ENCODE data around the gene TBX10. TPM values are rescaled to one million over a fixed set of nuclear protein-coding genes. Genes with fewer than 3 reads are reported as not detected.
"Not testable (repeated sequence)": the region's sequence is repeated elsewhere in the genome, so short reads cannot be mapped to it uniquely, and the experiment has no call there.

The TBX10 gene
- total RNA-seq, 1 donor from 2014 or later: not detected

DNA sequence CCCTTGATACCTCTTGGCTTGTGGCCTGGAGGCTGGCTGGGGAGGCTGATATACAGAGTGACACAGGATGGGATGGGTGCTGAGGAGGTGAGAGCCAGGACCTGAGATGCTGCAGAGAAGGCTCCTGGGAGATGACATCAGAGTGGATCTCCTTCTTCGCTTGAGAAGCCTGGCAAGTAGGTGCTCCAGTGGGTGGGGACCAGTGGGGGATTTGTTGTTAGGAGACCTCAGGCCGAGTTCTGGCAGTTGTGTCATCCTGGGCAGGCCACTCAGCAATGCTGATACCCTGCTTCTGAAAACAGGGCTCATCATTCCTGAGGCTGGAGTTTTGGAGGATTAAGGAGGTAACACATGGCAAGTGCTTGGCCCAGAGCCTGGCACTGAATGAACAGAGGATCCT lies 34.7 kb downstream of the TBX10 start:
- DNase-seq (ENCODE audit: extremely low read depth, low read depth, low spot score): no peak

DNA sequence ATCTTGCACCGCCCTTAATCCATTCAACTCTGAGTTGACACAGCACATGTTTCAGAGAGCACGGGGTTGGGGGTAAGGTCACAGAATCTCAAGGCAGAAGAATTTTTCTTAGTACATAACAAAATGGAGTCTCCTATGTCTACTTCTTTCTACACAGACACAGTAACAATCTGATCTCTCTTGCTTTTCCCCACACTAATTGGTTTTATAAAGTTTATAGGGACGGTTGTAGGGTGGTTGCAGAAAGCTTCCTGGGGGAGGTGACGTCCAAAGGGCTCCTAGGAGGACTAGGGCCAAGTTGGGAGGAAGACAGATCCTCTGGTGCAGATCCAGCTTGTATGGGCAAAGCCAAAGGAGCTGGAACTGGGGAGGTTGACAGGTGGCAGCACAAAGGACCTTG lies 35.4 kb downstream of the TBX10 start:
- DNase-seq (ENCODE audit: extremely low read depth, low read depth, low spot score): not testable (repeated sequence)

DNA sequence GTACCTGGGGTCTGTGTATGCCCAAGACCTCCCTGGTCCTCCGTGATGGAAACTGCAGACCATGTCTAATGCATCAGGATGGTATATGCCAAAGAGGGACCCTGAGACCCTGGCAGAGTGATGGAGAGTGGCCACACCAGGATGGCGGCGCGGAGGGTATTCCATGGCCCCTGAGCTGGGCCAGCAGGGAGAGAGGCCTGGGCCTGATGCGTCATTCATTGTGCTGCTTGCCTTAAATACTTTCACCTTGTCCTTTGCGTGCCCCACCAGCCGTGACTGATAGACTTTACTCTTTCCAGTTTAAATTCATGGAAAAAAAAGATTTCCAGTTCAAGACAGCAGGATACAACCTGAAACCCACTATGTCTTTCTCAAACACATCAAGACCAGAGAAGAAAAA lies 38.5 kb downstream of the TBX10 start:
- no peak for DNase-seq (ENCODE audit: extremely low read depth, low read depth, low spot score)

DNA sequence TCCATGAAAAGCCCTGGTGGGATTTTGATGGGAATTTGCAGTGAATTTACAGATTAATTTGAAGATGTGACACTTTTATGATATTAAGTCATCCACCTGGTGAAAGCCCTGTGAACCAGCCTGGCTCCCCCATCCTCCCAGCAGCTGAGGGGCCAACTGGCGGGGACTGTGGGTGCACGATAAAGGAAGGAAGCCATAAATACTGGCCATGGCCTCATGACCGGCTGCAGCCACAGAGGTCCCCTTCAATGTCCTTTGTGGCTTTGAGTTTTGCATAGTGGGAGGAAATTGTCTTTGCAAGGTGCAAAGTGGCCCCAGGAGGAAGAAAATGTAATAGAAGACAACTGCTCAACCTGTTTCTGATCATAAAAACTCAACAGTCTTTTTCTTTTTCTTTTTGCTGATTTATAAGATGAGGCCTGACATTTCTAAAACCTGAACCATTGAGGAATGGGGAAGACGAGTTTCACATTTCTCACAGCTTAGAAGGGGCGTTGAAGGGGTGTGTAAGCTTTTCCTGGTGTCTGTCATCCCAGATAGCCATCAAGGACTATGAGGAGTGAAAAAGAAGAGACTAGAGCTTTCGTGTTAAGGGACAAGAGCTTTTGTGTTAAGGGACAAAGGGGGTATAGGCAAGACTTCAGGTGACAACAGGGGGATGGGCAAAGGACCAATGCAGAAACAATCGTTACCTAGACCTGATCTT lies 39.1 kb downstream of the TBX10 start:
- no peak for DNase-seq (ENCODE audit: extremely low read depth, low read depth, low spot score)

DNA sequence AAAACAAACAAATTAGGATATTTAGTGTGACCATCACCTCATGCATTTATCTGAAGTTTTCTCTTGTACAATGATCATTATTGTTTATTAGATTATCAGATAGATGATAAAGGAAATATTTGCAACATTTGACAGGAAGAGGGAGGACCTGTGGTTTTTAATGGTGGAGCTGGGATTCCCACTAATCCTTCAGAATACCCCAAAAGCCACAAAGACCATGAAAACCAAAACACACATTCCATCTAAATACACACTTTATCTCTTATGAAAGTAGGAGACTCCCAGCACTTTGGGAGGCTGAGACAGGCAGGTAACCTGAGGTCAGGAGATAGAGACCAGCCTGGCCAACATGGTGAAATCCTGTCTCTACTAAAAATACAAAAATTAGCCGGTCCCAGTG lies 40.4 kb downstream of the TBX10 start:
- no peak for DNase-seq (ENCODE audit: extremely low read depth, low read depth, low spot score)

DNA sequence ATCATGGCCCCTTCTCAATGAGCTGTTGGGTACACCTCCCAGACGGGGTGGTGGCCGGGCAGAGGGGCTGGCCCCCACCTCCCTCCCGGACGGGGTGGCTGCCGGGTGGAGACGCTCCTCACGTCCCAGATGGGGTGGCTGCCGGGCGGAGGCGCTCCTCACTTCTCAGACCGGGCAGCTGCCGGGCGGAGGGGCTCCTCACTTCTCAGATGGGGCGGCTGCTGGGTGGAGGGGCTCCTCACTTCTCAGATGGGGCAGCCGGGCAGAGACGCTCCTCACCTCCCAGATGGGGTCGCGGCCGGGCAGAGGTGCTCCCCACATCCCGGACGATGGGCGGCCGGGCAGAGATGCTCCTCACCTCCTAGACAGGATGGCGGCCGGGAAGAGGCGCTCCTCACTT lies 41.6 kb downstream of the TBX10 start:
- not testable (repeated sequence) for DNase-seq (ENCODE audit: extremely low read depth, low read depth, low spot score)

DNA sequence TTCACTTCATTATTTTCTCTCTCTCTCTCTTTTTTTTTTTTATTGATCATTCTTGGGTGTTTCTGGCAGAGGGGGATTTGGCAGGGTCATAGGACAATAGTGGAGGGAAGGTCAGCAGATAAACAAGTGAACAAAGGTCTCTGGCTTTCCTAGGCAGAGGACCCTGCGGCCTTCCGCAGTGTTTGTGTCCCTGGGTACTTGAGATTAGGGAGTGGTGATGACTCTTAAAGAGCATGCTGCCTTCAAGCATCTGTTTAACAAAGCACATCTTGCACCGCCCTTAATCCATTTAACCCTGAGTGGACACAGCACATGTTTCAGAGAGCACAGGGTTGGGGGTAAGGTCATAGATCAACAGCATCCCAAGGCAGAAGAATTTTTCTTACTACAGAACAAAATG lies 42.1 kb downstream of the TBX10 start:
- DNase-seq (ENCODE audit: extremely low read depth, low read depth, low spot score): not testable (repeated sequence)

DNA sequence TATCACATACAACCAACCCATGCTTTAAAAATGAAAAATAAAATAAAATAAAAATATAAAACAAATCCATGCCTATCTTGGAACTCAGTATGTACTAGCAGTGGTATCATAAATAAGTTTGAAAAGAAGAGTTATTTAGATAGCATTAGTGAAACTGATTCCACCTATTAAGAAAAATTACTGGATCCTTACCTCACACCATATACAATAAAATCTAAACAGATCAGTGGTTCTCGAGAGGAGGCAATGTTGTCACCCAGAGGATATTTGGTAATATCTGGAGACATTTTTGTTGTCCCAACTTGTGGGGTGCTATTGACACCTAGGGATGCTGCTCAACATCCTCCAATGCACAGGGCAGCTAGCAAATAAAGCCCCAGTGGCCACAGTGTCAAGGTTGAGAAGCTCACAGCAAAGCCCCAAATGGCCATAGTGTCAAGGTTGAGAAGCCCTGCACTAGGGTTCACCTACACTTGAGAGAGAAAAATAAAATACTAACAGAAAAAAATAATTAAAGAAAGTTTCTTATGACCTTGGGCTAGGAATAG lies 42.7 kb downstream of the TBX10 start:
- DNase-seq (ENCODE audit: extremely low read depth, low read depth, low spot score): no peak

DNA sequence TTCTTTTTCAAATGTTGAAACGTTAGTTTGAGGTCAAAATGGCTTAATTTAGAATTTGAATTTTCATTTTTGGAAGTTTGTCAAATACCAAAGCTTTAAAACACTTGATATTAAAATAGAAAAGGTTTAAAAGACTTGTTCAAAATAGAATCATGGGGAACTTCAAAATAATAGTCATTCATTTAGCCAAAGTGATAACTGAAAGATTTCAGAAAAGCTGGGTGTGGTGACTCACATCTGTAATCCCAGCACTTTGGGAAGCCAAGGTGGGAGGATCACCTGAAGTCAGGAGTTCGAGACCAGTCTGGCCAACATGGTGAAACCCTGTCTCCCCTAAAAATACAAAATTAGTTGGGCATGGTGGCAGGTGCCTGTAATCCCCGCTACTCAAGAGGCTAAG lies 45.1 kb downstream of the TBX10 start:
- no peak for DNase-seq (ENCODE audit: extremely low read depth, low read depth, low spot score)

DNA sequence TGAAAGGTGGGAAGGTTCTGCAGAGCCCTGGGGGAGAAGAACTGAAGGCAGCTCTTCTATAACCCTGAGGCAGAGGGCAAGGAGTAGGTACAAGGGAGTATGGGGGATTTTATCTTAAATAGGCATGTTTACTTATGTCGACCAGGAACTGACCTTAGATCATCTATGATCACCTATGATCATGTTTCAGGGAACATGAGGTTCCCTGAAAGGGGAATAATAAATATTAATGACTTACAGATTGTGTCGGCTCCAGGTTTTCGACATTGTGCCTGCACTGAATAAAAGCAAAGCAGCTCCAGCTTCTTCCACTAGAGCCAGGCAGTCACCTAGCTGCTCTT lies 46.0 kb downstream of the TBX10 start:
- no peak for DNase-seq (ENCODE audit: extremely low read depth, low read depth, low spot score)

DNA sequence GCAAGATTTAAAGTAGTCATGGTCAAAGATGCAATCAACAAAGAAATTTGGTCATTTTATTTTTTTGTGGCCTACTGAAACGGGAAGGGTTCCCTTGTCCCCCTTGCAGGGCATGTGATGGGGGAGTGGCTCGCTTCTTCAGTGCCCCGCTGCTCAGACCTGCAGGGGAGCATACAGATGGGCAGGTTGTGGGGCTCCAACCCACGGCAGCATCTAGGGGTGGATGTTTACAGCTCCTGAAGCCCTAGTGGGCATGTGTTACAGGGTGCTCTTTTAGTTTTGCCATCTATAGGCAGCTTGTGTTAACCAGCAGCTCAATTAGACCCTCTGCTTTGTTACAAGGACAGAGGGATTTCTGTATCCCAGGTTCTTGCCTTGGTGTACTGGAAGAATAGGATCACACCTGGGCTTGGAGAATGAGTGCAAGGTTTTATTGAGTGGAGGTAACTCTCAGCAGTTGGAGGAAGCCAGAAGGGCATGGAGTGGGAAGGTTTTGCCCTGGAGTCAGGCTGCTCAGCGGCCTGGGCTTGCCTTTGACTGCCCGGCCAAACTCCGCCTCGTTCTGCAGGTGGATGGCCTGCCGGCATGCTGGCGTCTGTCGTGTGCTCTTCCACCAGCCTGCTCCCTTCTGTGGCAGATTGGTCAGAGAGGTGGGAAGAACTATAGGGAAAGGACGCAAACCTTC lies 46.5 kb downstream of the TBX10 start:
- DNase-seq (ENCODE audit: extremely low read depth, low read depth, low spot score): no peak

DNA sequence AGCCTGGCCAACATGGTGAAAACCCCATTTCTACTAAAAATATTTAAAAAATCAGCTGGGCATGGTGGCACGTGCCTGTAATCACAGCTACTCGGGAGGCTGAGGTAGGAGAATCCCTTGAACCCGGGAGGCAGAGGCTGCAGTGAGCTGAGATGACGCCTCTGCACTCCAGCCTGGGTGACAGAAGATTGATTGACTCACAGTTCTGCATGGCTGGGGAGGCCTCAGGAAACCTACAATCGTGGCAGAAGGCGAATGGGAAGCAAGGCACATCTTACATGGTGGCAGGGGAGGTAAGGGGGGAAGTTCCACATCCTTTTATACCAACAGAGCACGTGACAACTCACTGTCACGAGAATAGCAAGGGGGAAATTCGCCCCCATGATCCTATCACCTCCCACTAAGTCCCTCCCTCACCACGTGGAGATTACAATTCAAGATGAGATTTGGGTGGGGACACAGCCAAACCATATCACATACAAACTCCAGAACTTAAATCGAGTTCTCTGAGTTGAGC lies 50.6 kb downstream of the TBX10 start:
- DNase-seq (ENCODE audit: extremely low read depth, low read depth, low spot score): not testable (repeated sequence)

DNA sequence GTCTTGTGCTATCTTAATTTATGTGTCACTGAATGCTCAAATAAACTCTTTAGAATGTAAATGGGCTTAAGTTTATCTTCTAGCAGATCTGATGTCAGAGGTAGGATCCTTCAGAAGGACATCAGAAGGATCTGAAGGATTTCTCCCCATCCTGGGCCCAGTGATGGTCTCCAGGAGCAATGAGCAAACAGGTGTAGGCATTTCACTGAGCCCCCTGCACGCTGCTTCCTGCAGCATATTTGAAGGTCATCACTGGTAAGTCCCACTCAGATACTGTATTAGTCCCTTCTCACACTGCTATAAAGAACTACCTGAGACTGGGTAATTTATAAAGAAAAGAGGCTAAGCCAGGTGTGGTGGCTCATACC lies 51.4 kb downstream of the TBX10 start:
- no peak for DNase-seq (ENCODE audit: extremely low read depth, low read depth, low spot score)

DNA sequence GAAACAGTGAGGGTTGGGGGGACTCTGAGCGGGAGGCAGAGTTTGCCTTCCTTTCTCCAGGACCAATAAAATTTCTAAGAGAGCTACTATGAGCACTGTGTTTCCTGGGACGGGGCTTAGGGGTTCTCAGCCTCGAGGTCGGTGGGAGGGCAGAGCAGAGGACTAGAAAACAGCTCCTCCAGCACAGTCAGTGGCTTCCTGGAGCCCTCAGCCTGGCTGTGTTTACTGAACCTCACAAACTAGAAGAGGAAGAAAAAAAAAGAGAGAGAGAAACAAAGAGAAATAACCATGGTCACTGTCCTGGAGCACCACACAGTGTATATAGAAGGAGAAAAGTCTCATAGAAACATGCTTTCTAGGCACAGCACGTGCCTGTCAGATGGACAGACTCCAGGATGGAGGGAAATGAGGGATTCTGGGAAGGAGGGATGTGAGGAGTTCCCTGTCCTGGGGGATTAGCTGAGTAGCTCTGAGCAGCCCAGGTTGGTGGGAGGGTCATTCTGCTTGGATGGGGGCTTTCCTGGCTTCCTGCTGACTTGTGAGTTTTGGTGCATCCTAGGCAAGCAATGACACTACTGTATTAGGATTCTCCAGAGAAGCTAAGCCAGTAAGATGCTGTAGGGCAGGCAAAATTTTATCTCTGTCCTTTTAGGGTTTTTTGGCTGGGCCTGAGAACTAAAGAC lies 52.9 kb downstream of the TBX10 start:
- no peak for DNase-seq (ENCODE audit: extremely low read depth, low read depth, low spot score)

DNA sequence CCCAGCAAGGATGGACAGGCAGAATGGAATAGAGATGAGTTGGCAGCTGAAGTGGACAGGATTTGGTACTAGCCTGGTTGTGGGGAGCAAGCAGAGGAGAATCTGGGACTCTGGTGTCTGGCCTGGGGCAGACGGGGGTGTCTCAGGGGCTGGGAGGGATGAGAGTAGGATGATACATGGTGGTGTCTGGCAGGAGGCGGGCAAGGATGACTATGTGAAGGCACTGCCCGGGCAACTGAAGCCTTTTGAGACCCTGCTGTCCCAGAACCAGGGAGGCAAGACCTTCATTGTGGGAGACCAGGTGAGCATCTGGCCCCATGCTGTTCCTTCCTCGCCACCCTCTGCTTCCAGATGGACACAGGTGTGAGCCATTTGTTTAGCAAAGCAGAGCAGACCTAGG lies 53.7 kb downstream of the TBX10 start:
- no peak for DNase-seq (ENCODE audit: extremely low read depth, low read depth, low spot score)

DNA sequence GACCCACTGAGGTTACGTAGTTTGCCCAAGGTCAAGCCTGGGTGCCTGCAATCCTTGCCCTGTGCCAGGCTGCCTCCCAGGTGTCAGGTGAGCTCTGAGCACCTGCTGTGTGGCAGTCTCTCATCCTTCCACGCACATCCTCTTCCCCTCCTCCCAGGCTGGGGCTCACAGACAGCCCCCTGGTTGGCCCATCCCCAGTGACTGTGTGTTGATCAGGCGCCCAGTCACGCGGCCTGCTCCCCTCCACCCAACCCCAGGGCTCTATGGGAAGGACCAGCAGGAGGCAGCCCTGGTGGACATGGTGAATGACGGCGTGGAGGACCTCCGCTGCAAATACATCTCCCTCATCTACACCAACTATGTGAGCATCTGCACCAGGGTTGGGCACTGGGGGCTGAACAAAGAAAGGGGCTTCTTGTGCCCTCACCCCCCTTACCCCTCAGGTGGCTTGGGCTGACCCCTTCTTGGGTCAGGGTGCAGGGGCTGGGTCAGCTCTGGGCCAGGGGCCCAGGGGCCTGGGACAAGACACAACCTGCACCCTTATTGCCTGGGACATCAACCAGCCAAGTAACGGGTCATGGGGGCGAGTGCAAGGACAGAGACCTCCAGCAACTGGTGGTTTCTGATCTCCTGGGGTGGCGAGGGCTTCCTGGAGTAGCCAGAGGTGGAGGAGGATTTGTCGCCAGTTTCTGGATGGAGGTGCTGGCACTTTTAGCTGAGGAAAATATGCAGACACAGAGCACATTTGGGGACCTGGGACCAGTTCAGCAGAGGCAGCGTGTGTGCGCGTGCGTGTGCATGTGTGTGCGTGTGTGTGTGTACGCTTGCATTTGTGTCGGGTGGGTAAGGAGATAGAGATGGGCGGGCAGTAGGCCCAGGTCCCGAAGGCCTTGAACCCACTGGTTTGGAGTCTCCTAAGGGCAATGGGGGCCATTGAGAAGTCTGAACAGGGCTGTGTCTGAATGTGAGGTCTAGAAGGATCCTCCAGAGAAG lies 54.4 kb downstream of the TBX10 start:
- no peak for DNase-seq (ENCODE audit: extremely low read depth, low read depth, low spot score)

DNA sequence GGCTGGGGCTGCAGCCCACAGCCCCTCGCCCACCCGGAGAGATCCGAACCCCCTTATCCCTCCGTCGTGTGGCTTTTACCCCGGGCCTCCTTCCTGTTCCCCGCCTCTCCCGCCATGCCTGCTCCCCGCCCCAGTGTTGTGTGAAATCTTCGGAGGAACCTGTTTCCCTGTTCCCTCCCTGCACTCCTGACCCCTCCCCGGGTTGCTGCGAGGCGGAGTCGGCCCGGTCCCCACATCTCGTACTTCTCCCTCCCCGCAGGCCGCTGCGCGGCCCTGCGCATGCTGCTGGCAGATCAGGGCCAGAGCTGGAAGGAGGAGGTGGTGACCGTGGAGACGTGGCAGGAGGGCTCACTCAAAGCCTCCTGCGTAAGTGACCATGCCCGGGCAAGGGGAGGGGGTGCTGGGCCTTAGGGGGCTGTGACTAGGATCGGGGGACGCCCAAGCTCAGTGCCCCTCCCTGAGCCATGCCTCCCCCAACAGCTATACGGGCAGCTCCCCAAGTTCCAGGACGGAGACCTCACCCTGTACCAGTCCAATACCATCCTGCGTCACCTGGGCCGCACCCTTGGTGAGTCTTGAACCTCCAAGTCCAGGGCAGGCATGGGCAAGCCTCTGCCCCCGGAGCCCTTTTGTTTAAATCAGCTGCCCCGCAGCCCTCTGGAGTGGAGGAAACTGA lies 55.2 kb downstream of the TBX10 start:
- no peak for DNase-seq (ENCODE audit: extremely low read depth, low read depth, low spot score)

DNA sequence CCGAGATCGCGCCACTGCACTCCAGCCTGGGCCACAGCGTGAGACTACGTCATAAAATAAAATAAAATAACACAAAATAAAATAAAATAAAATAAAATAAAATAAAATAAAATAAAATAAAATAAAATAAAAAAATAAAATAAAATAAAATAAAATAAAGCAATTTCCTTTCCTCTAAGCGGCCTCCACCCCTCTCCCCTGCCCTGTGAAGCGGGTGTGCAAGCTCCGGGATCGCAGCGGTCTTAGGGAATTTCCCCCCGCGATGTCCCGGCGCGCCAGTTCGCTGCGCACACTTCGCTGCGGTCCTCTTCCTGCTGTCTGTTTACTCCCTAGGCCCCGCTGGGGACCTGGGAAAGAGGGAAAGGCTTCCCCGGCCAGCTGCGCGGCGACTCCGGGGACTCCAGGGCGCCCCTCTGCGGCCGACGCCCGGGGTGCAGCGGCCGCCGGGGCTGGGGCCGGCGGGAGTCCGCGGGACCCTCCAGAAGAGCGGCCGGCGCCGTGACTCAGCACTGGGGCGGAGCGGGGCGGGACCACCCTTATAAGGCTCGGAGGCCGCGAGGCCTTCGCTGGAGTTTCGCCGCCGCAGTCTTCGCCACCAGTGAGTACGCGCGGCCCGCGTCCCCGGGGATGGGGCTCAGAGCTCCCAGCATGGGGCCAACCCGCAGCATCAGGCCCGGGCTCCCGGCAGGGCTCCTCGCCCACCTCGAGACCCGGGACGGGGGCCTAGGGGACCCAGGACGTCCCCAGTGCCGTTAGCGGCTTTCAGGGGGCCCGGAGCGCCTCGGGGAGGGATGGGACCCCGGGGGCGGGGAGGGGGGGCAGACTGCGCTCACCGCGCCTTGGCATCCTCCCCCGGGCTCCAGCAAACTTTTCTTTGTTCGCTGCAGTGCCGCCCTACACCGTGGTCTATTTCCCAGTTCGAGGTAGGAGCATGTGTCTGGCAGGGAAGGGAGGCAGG lies 56.0 kb downstream of the TBX10 start, which contains the start of gene GSTP1:
Gene GSTP1, plus strand, starts transcription at position 566 of the 958 bp plus-strand sequence. Its CDS starts 32 bp downstream, at position 598.
- DNase-seq (ENCODE audit: extremely low read depth, low read depth, low spot score): no peak

DNA sequence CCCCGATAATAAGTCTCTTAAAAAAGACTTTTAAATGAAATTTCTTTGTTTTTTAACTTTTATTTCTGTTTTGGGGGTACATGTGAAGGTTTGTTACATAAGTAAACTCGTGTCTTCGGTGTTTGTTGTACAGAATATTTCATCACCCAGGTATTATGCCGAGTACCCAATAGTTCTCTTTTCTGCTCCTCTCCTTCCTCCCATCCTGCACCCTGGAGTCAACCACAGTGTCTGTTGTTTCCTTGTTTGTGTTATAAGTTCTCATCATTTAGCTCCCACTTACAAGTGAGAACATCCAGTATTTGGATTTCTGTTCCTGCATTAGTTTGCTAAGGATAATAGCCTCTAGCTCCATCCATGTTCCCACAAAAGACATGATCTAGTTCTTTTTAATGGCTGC lies 57.6 kb downstream of the TBX10 start:
- no peak for DNase-seq (ENCODE audit: extremely low read depth, low read depth, low spot score)

Measured in glomerular endothelial cell (primary cell).